T-helper 1 cell (primary cell): Measurements from ENCODE around the gene MSMB.
"Not testable (repeated sequence)": the region's sequence is repeated elsewhere in the genome, so short reads cannot be mapped to it uniquely, and the experiment has no call there.

Experiments
- DNase-seq, 5 donors: peaks; one replicate each; pipeline ENCODE4 v3.0.0-alpha.2; 2012 to 2020

Gene MSMB

DNA sequence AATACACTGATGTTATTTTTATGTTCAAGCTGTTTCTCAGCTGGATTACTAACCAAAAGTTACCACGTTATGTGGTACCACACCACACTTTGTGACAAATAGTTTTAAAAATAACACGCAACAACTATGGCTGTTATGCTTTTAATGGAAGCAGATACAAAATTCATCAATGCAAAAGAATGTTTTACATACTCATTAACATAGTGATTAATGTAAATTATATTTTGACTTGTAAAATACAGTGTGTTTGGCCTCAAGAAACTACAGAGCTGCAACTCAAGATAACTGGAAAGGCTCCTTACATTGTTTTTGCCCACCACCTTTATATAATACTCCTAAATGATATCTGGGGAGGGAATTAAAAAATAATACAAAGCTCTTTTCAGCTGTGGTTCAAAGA, 41.1 kb downstream of the MSMB start:
- no peak for DNase-seq

DNA sequence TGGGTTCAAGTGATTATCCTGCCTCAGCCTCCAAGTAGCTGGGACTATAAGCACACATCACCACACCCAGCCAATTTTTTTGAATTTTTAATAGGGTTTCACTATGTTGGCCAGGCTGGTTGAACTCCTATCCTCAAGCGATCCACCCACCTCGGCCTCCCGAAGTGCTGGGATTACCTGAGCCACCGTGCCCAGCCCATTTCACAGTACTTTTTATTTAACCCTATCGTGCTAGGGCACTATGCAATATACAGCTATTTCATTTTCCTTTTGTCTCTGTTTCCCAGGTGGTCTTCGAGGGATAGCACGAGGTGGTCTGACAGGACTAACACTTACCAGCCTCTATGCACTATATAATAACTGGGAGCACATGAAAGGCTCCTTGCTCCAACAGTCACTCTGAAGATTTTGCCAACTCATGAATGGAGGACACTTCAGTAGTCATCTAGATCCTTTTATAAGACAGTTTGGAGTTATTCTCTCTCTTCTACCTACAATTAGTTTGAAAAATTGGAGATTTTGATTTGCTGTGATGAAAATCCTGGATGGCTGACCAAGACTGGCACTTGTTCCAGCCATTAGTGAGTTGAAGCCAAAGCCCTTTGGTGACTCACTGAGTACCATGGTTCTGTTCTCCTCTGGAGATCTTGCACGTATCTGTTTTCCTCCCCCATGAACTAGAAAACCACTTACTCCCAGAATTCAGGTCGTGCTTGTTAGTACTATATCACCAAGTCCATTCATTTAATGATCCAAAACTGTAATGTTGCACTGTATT, 43.0 kb downstream of the MSMB start:
- no peak for DNase-seq

DNA sequence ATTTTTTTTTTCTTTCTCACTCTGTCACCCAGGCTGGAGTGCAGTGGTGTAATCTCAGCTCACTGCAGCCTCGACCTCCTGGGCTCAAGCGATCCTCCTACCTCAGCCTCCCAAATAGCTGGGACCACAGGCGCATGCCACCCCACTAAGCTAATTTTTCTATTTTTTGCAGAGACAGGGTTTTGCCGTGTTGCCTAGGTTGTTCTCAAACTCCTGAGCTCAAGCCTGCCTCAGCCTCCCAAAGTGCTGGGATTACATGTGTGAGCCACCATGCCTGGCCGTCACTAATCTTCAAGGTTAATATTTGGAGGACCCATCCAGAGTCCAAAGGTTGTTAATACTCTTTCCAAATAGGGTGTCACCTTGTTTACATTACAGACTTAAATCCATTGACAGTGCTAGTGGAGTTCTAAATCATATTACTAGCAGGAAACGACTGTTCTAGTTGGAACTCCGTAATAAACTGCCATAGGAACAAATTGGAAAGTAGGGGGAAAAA, 43.8 kb downstream of the MSMB start:
- DNase-seq, result not testable (repeated sequence)

DNA sequence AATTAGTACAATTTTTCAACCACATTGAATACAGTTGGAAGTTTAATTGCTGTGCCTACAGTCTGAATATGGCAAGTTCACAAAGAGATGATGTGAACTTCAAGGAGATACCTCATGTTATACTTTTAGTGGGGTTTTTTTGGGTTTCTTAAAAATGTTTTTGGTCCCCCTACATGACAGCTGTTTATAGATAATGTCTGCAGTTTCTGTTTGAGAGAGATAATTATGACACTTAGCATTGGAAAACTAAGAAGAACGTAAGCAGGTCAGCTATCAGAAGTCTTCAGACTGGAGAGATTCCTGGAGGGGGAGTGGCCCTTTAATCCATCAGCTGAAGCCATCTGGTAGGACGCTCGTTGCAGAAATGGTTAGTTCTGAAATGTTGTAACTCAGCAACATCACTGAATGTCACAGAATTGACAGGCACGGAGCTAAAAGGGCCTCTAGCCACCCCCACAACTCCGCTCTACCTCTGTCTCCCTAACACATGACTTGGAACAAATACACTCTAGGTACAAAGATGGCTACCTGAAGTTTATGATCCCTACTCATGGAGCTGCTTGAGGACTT, 44.8 kb downstream of the MSMB start:
- DNase-seq, result no peak

DNA sequence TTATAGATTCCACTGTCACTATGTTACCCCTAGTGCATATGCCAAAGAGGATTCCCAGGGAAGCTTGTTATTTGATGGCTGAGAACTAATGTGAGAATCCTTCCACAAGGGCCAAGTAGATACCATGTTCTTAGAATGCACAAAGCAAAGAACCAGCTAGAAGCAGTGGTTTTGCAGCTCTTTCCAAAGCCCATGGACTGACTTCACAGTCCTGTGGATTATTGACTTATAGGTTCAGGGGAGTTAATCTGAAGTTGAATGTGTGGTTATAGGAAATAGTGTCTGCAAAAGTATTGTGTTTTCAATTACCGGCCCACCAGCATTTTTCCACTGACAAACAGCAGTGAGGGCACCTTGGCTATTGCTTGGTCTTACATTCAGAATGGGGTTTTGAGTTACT, 45.5 kb downstream of the MSMB start:
- no peak for DNase-seq

DNA sequence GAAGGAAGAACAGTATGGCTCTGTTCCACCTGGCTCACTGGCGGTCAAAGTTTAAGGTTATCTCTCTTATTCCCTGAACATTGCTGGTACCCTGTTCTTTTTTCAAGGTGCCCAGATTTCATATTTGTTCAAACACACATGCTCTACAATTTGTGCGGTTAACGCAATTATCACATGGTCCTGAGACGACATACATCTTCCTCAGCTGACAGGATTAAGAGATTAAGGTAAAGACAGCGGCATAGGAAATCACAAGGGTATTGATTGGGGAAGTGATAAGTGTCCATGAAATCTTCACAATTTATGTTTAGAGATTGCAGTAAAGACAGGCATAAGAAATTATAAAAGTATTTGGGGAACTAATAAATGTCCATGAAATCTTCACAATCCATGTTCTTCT, 46.1 kb downstream of the MSMB start:
- DNase-seq, result not testable (repeated sequence)

DNA sequence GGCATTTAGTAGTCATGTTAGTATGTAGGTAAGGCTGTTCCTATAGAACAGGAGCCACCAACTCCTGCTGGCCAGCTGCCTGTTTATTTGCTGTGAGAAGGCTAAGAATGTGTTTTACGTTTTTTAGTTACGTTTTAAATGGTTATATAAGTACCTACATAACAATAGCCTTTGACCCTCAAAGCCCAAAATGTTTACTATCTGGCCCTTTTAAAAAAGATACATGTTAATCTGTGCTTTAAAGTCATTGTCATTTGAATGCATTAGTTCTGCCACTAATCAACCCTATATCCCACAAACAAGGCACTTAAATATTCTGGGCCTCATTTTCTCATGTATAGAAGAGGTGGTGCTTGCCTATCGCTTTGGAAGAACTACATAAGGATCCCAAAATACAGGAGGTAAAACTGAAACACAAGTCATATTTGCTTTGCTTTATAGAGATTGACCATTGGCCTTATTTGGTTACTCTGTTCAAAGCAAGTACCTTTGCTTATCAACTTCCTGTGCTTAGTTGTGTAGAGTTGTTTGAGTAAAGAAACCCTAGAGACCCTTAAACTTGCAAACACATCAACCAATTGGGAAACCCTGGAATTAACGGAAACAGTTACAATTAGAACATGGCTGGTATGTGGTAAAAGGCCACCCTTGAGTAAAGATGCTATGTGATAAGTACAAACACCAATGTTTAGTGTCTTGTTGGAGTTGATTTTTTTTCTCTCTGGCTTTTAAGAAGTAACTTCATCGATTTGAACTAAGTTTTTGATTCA, 47.9 kb downstream of the MSMB start:
- no peak for DNase-seq

DNA sequence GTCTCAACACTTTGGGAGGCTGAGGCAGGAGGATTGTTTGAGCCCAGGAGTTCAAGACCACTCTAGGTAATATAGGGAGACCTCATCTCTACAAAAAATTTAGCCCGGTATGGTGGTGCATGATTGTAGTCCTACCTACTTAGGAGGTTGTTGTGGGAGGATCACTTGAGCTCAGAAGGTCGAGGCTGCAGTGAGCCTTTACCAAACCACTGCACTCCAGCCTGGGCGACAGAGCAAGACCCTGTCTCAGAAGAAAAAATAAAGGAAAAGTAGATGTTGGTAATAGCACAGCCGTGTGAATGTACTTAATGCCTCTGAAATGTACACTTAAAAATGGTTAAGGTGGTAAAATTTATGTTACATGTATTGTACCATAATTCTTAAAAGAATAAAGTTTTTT, 48.5 kb downstream of the MSMB start:
- no peak for DNase-seq

DNA sequence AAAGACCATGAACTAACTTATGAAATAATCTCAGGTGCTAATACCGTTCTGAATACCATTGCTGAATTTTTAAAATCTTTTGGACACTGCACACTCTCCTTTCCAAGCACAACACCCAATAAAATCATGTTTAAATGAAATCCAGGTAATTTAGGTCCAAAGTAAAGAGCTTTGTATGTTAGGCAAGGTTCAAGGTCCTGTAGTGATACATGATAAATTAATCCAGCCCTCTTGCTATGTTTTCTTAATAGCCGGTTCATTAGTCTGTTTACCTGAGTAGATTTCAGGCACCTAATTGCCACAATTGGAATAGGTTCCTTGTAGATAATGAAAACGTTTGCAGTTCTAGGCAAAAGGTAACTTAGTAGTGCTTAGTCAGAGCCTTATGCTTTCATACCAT, 60.5 kb downstream of the MSMB start:
- not testable (repeated sequence) for DNase-seq

DNA sequence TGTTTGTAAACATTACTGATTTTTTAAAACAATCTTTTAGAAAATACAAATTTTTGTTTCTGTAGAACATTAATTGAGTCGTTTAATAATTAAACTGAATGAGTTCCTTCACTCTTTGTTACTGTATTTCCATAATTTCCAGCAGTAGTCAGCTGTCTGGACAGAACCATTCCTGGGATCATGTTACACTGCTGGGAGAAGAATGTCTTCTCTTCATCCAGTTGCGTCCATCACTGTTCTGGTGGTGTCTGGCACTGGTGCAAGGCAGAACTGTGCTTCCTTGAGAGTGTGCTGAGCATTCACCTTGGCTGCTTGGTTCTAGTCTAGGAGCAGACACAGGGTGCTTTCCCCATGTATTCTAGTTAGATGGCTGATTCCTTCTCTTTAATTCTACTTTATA, 61.6 kb downstream of the MSMB start:
- not testable (repeated sequence) for DNase-seq

DNA sequence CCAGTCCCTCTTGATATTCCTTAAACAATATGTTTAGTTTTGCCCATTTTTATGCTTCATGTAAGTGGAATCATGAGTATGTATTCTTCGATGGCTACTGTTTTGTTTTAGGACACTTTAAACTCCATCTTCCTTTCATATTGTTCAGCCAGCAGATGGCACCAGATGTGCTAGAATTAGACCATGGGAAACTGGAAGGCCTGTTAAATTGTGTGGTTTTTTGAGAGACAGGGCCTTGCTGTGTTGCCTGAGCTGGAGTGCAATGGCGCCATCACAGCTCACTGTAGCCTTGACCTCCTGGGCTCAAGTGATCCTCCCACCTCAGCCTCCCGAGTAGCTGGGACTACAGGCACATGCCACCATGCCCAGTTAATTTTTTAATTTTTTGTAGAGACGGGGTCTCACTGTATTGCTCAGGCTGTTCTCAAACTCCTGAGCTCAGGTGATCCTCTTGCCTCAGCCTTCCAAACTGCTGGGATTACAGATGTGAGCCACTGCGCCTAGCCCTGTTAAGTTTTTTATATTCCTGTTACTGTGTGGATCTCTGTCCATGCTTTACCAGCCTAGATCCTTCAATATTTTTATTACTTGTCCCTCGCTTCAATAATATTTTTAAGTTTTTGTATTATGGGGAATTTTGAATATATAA, 62.4 kb downstream of the MSMB start:
- DNase-seq, result peak in 4 of 5 donors; percentile 19 to 37 (median 28)
